Measurements from ENCODE around the gene S100A6. TPM values are rescaled to one million over a fixed set of nuclear protein-coding genes. Genes with fewer than 3 reads are reported as not detected.
"Not testable (repeated sequence)": the region's sequence is repeated elsewhere in the genome, so short reads cannot be mapped to it uniquely, and the experiment has no call there.

S100A6 gene
- total RNA-seq, 1 donor from 2014 or later = 14.8 TPM

GRCh38 chr1:153527683-153528040 lies 8.1 kb downstream of the S100A6 start:
- no peaks in the 10 kb centered on the region for H3K36me3 Mint-ChIP-seq (ENCODE audit: insufficient read depth)
- DNase-seq (ENCODE audit: low spot score, unreplicated experiment) = no peak
- H3K9me3 Mint-ChIP-seq (ENCODE audit: low read depth) = no peaks in the 10 kb centered on the region
- peaks cover 19% of the 10 kb centered on the region for H3K4me1 Mint-ChIP-seq (ENCODE audit: low read depth)
- H3K27ac Mint-ChIP-seq = no peak overlapping the region
- no peaks in the 10 kb centered on the region for H3K27me3 Mint-ChIP-seq
- no peak overlapping the region for H3K4me3 Mint-ChIP-seq (ENCODE audit: low read depth)
- TF ChIP-seq CTCF (IDR thresholded peaks at IDR 0.05; ENCODE audit: unreplicated experiment) = no peak

GRCh38 chr1:153527023-153527682 lies 8.6 kb downstream of the S100A6 start:
- DNase-seq (ENCODE audit: low spot score, unreplicated experiment) = no peak
- no peak overlapping the region for H3K27ac Mint-ChIP-seq
- no peak for TF ChIP-seq CTCF (IDR thresholded peaks at IDR 0.05; ENCODE audit: unreplicated experiment)
- H3K27me3 Mint-ChIP-seq = no peaks in the 10 kb centered on the region
- no peaks in the 10 kb centered on the region for H3K9me3 Mint-ChIP-seq (ENCODE audit: low read depth)
- H3K36me3 Mint-ChIP-seq (ENCODE audit: insufficient read depth) = no peaks in the 10 kb centered on the region
- H3K4me1 Mint-ChIP-seq (ENCODE audit: low read depth) = peaks cover 14% of the 10 kb centered on the region
- H3K4me3 Mint-ChIP-seq (ENCODE audit: low read depth) = no peak overlapping the region

- Mint-ChIP-seq H3K27ac (no peak overlapping the region), H3K27me3 (no peaks in the 10 kb centered on the region), H3K4me1 (ENCODE audit: low read depth) (peaks cover 15% of the 10 kb centered on the region), H3K9me3 (ENCODE audit: low read depth) (no peaks in the 10 kb centered on the region), H3K4me3 (ENCODE audit: low read depth) (no peak overlapping the region), H3K36me3 (ENCODE audit: insufficient read depth) (no peaks in the 10 kb centered on the region)
- TF ChIP-seq CTCF (IDR thresholded peaks at IDR 0.05; ENCODE audit: unreplicated experiment) = no peak
- DNase-seq (ENCODE audit: low spot score, unreplicated experiment) = no peak
These were observed 9.7 kb downstream of the S100A6 start for GRCh38 chr1:153526132-153526543.

- Mint-ChIP-seq H3K36me3 (ENCODE audit: insufficient read depth) (no peaks in the 10 kb centered on the region), H3K4me3 (ENCODE audit: low read depth) (no peak overlapping the region), H3K27ac (peak overlapping the region; percentile 37), H3K4me1 (ENCODE audit: low read depth) (peaks cover 24% of the 10 kb centered on the region), H3K27me3 (no peaks in the 10 kb centered on the region), H3K9me3 (ENCODE audit: low read depth) (no peaks in the 10 kb centered on the region)
- no peak for DNase-seq (ENCODE audit: low spot score, unreplicated experiment)
- TF ChIP-seq CTCF (IDR thresholded peaks at IDR 0.05; ENCODE audit: unreplicated experiment) = no peak
These were observed 10.6 kb downstream of the S100A6 start for GRCh38 chr1:153525088-153525728.

- H3K4me3 Mint-ChIP-seq (ENCODE audit: low read depth); H3K9me3 Mint-ChIP-seq (ENCODE audit: low read depth); DNase-seq (ENCODE audit: low spot score, unreplicated experiment); H3K27me3 Mint-ChIP-seq; H3K36me3 Mint-ChIP-seq (ENCODE audit: insufficient read depth): not testable (repeated sequence)
- peak overlapping the region; percentile 60 for H3K27ac Mint-ChIP-seq
- peaks cover 28% of the 10 kb centered on the region for H3K4me1 Mint-ChIP-seq (ENCODE audit: low read depth)
These were observed 13.3 kb downstream of the S100A6 start for GRCh38 chr1:153522353-153523048.

- not testable (repeated sequence) for H3K27me3 Mint-ChIP-seq
These were observed 14.0 kb downstream of the S100A6 start for GRCh38 chr1:153521808-153522207.

More at GRCh38 chr1:153521808-153522207, 14.0 kb downstream of the S100A6 start:
- not testable (repeated sequence) for H3K27ac Mint-ChIP-seq; H3K4me3 Mint-ChIP-seq (ENCODE audit: low read depth); H3K9me3 Mint-ChIP-seq (ENCODE audit: low read depth); H3K36me3 Mint-ChIP-seq (ENCODE audit: insufficient read depth); DNase-seq (ENCODE audit: low spot score, unreplicated experiment)
- peaks cover 28% of the 10 kb centered on the region for H3K4me1 Mint-ChIP-seq (ENCODE audit: low read depth)
